DMS53 (cell line): ENCODE results near the gene BICDL1.
A peak's percentile ranks its signal among the peaks of the same experiment; 100 is the strongest.

Experiments used
- DNase-seq: peaks from one replicate; lab custom pipeline; 2025; lab: John Stamatoyannopoulos, UW

BICDL1 gene

GRCh38 chr12:120055231-120056000 lies 66.4 kb downstream of the BICDL1 start:
- DNase-seq = no peak

GRCh38 chr12:120056739-120057138 lies 67.7 kb downstream of the BICDL1 start:
- no peak for DNase-seq

DNA sequence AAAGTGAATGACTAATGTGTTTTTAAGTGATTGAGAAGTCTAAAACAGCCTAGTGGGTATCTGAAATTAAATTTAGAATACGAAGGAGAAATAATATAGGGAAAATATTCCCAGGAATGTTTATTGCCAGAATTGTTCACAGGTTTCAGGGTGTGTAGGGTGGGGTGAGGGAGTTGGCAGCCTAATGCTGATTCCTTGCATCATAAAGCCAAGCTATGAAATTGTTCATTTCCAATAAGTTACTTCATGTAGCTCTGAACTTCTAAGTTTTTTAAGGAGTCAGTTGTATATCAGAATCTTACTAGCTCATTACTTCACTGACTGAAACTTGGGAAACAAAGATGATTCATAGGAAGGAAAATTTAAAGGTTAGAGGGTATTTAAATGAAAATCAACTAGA lies 71.2 kb downstream of the BICDL1 start:
- DNase-seq = no peak

- DNase-seq = no peak
These were observed 71.7 kb downstream of the BICDL1 start for GRCh38 chr12:120060717-120061116.

DNA sequence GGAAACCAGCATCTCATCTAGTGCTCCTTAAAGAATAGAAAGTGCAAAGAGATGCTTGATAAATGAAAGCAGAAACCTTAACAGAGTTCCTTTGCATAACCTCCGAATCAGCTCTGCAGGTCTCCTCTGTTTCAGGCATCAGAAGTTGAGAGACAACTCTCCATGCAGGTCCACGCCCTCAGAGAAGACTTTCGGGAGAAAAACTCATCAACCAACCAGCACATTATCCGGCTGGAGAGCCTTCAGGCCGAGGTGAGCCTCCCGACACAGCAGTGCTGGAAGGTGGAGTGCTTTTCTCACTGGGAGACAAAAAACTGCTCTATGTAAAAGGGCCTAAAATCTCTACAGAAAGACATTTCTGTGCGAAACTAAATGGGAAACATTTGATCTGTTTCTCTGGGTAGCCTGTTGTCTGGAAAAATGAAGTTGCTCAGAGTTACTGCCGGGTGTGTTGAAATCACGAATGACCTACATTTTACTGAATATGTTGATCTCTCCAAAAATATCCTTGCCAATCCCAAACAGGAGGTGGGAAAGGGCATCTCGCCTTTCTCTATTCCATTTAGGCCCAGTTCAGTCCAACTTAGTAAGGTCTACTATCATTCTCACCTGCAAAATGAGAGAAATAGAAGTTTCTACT lies 72.7 kb downstream of the BICDL1 start:
- DNase-seq = no peak

- no peak for DNase-seq
These were observed 74.0 kb downstream of the BICDL1 start for GRCh38 chr12:120062976-120063579.

DNA sequence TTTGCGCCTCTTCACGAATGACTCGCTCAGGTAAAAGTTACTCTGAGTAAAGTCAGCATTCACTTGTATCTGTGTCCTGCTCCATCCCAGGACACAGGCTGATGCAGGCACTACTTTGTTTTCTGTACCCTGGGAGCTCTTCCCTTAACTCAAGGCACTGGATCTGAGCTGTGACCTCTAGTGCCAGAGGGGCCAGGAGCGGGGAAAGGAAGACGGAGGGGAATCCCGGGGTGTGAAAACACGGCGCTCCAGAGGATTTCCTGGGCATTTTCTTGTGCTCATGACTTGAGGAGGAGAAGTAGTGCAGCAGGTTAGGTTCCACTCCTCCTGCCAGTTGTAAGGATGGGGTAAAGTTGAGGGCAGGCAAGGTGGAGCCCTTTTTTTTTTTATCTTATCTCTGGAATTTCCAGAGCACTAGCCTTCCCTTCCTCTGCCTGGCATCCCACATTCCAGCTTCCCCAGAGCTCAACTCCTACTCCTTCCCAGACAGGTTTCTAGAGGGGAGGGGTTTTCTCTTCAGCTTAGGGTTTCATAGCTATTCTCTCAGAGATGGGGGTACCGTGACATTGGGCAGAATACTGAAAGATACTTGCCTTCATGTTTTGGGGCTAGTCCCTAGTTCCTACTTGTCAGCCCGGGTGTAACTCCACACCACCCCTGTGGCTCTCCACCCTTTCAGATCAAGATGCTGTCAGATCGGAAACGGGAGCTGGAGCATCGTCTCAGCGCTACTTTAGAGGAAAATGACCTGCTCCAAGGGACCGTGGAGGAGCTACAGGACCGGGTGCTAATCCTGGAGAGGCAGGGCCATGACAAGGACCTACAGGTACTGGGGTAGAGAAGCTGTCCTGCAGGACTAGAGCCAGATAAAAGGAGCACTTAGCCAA lies 75.3 kb downstream of the BICDL1 start:
- no peak for DNase-seq

DNA sequence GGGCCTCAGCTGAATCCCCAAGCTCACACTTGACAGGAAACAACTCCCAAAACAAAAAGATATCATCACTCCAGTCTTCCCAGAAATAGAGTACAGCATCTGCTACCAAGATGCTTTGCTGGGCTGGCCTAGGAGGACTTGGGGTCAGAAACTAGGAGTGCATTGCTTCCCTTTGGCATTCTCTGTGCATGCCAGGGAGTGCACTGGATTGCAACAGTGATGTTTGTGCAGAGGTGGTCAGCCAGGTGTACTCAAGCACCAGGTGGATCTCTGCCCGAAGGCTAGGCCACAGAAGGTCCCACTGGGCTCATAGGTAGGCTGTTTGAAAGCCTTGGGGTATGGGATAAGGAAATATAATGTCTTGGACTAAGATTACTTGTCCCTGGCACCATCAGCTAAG lies 76.4 kb downstream of the BICDL1 start:
- no peak for DNase-seq

GRCh38 chr12:120066341-120066740 lies 77.3 kb downstream of the BICDL1 start:
- no peak for DNase-seq

- peak; percentile 92 for DNase-seq
These were observed 78.2 kb downstream of the BICDL1 start for GRCh38 chr12:120067084-120067869.

GRCh38 chr12:120067901-120068300 lies 78.9 kb downstream of the BICDL1 start:
- DNase-seq = no peak

GRCh38 chr12:120069278-120069677 lies 80.2 kb downstream of the BICDL1 start:
- no peak for DNase-seq

DNA sequence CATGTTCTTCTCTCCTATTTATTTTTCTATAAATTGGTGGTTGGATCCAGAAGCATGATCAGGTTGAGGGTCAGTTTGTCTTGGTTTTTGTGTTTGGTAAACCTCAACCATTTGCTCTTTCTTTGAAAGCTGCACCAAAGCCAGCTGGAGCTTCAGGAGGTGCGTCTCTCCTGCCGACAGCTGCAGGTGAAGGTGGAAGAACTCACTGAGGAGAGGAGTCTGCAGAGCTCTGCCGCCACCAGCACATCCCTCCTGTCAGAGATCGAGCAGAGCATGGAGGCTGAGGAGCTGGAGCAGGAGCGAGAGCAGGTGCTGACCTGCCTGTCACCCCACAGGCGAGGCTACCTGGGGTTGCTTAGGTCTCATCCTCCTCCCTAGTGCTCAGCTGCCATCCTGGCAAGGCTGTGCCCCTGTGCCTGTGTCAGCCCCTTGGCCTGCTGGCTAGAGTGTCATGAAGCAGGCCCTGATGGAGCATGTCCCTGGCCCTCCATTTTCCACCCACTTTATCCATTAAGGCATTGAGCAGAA lies 82.5 kb downstream of the BICDL1 start:
- DNase-seq = no peak

- no peak for DNase-seq
These were observed 83.6 kb downstream of the BICDL1 start for GRCh38 chr12:120072472-120073249.

DNA sequence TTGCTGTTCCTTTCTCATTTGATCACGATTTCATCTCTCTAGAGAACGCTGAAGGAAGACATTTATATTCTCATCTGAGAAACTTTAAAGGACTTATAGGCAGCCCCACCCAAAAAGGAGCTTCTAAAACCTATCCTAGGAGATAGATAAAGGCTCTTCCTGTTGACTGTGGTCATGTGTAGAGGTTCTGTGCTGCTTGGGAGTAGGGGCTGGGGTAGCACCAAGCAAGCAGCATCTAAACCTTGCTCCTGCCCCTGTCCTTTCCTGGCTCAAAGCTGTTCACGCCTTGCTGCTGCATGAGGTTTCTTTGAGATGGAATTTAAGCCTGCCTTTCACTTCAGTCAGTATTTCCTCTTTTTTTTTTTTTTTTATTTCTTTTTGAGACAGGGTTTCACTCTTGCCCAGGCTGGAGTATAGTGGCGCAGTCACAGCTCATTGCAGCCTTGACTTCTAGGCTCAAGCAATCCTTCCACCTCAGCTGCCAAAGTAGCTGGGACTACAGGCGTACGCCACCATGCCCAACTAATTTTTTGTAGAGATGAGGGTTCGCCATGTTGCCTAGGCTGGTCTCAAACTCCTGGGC lies 86.1 kb downstream of the BICDL1 start:
- no peak for DNase-seq

- no peak for DNase-seq
These were observed 87.6 kb downstream of the BICDL1 start for GRCh38 chr12:120076651-120077050.

- DNase-seq = no peak
These were observed 88.2 kb downstream of the BICDL1 start for GRCh38 chr12:120077260-120077659.

- DNase-seq = no peak
These were observed 89.8 kb downstream of the BICDL1 start for GRCh38 chr12:120078868-120079267.

DNA sequence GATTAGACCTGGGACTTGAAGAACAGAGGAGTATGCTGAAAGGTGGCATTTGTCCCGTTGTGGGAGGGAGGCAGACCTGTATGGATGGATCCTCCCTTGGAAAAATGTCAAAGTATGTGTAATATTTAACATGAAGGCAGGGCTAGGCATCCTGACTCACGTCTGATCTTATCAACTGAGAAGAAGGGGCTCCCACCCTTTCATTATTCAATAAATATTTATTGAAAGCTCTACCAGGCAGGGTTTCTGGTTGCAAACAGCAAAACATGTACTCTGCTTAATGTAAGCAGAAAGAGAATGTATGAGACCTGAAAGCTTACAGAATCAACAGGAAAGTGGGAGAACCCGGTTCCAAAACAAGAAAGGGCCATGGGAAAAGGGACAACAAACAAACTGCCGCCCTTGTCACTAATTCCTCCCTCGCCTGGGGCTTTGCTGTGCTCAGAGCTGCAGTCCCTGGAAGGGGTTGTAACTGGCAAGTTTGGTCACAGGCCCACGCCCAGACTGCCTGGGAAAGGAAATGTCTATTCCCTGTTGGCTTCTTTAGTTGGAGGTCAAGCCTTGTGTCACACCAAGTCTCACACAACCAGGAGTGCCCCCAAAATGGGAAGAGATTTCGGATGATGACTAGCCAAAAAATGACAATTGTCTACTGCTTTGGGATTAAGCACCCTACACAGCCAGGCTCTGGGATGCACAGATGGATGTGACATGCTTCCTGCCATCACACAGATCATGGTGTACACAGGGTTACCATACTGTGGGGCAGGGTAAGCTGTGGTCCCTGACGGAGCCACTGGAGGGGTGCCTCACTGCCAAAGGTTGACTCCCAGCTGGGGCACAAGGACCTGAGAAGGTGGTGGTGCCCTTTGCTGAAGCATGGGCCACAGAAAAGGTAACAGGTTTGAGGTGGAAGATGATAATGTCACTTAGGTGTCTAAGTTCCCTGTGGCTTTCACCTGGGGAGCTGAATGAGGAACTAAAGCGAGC lies 90.7 kb downstream of the BICDL1 start:
- no peak for DNase-seq
